Stimulated activated naive CD8-positive, alpha-beta T cell treated with anti-CD3 and anti-CD28 coated beads, Interleukin-15, amount 100 ng/mL, for 72 hours (primary cell): Measurements from ENCODE around the gene GJC1.

Source experiments
- ATAC-seq: fragments of 150-1000 bp; cut with Tn5 transposase; 2 replicates; pipeline ENCODE4 v1.10.0; 2021; ENCODE audit warnings: mild to moderate bottlenecking, moderate library complexity
- DNase-seq, 2 donors: peaks; one replicate each; pipeline ENCODE4 v3.0.0; 2021 to 2022
- H3K27ac Mint-ChIP-seq, 2 donors: one replicate each; pipeline ENCODE4 v1.8.0; 2022; ENCODE audit warnings: mild to moderate bottlenecking in 2 of 2, mixed read lengths in 2 of 2, moderate library complexity in 2 of 2
- H3K27me3 Mint-ChIP-seq: one replicate; pipeline ENCODE4 v1.8.0; 2022; ENCODE audit warnings: mixed read lengths
- H3K4me1 Mint-ChIP-seq: one replicate; pipeline ENCODE4 v1.8.0; 2022; ENCODE audit warnings: mild to moderate bottlenecking, mixed read lengths
- H3K4me3 Mint-ChIP-seq, 2 donors: one replicate each; pipeline ENCODE4 v1.8.0; 2022; ENCODE audit warnings: mild to moderate bottlenecking in 2 of 2, mixed read lengths in 2 of 2, moderate library complexity in 1 of 2
- H3K9me3 Mint-ChIP-seq, 2 donors: one replicate each; pipeline ENCODE4 v1.8.0; 2022; ENCODE audit warnings: mixed read lengths in 2 of 2

GJC1 gene

GRCh38 chr17:44751806-44752205 lies 78.3 kb downstream of the GJC1 start:
- no peak overlapping the region for H3K27ac Mint-ChIP-seq
- peaks cover 1% of the 10 kb centered on the region for H3K27me3 Mint-ChIP-seq
- ATAC-seq (no peak), DNase-seq (no peak)
- H3K4me1 Mint-ChIP-seq = no peaks in the 10 kb centered on the region
- no peak overlapping the region for H3K4me3 Mint-ChIP-seq
- H3K9me3 Mint-ChIP-seq = no peaks in the 10 kb centered on the region

DNA sequence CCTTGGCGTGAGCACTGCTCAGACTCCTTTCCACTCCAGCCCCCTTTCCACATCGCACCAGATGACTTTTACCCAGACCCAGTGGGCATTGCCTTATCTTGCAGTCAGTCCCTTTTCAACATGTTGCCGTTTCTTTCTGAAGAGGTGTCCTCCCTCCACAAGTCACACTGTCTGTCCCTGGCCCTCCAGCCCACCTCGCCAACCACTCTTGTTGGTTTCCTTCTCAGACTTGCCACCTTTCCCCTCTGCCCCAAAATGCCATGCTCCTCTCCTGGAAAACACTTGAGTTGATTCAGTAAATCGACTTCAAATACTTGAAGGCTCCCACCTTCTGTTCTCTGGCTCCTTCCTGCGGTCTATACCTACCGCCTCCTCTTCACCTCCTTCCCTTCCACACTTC lies 78.8 kb downstream of the GJC1 start:
- H3K4me3 Mint-ChIP-seq = no peak overlapping the region
- DNase-seq = no peak
- H3K9me3 Mint-ChIP-seq = no peaks in the 10 kb centered on the region
- no peak for ATAC-seq
- H3K27me3 Mint-ChIP-seq = no peaks in the 10 kb centered on the region
- H3K27ac Mint-ChIP-seq = no peak overlapping the region
- no peaks in the 10 kb centered on the region for H3K4me1 Mint-ChIP-seq

DNA sequence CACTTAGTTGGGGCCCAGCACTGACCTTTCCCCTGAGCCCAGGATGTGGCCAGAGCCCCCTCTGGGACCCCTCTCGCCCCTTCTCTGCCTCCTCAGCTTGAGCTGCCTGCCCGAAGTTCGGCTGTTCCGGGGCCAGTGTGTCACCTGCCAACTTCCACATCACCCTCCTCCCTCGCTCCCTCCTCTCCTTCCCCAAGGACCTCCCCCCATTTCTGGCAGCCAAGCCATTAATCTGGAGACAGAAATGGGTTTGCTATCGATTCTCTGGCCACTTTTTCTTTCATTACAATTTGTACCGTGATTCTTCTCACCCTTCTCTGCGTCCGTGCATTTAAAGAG lies 80.1 kb downstream of the GJC1 start:
- Mint-ChIP-seq H3K27me3 (no peaks in the 10 kb centered on the region), H3K4me1 (no peaks in the 10 kb centered on the region), H3K27ac (peak overlapping the region in 1 of 2 donors; percentile 55), H3K9me3 (no peaks in the 10 kb centered on the region), H3K4me3 (no peak overlapping the region)
- DNase-seq (no peak), ATAC-seq (no peak)

GRCh38 chr17:44749076-44749979 lies 80.8 kb downstream of the GJC1 start:
- no peaks in the 10 kb centered on the region for H3K9me3 Mint-ChIP-seq
- DNase-seq (no peak), ATAC-seq (no peak)
- no peak overlapping the region for H3K4me3 Mint-ChIP-seq
- H3K4me1 Mint-ChIP-seq = no peaks in the 10 kb centered on the region
- no peaks in the 10 kb centered on the region for H3K27me3 Mint-ChIP-seq
- H3K27ac Mint-ChIP-seq = peak overlapping the region in 1 of 2 donors; percentile 55
